ENCODE results near the gene ROBO1. TPM values are rescaled to one million over a fixed set of nuclear protein-coding genes. Genes with fewer than 3 reads are reported as not detected.
A peak's percentile ranks its signal among the peaks of the same experiment; 100 is the strongest.

The ROBO1 gene
- total and polyA plus RNA-seq, 2 of the 13 experiments (the other 11 are each of a cell fraction or from before 2014, with no cell fraction given), result 52.2 to 71.0 TPM

DNA sequence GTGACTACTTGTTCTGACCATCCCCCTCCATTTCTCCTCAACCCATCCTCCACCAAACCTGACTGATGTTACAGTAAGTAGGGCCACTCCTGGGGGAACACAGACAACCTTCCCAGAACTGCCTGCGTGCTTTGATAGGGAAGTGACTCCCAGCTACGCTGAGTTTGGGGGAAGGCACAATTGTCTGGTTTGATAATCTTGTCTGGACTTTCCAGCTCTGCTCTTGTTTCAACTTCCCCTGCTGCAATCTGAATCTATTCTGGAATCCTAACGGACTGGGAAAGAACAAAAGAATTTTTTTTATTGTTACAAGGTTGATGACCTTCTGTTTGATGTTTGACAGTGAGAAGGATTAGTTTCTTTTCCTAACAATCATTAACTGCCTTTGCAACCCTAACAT is 895.6 kb downstream of the ROBO1 start (continued):
- TF ChIP-seq PTBP1 (IDR thresholded peaks at IDR 0.05; ENCODE audit: low read depth, low read length, poor library complexity, severe bottlenecking), result no peak
- no peak for TF ChIP-seq TCF7L2 (IDR thresholded peaks at IDR 0.05; ENCODE audit: low read depth, low read length)
- no peak for TF ChIP-seq ZFP82 (CRISPR knock-in tag; IDR thresholded peaks at IDR 0.05; ENCODE audit: borderline replicate concordance)
- TF ChIP-seq, protein P1, sequence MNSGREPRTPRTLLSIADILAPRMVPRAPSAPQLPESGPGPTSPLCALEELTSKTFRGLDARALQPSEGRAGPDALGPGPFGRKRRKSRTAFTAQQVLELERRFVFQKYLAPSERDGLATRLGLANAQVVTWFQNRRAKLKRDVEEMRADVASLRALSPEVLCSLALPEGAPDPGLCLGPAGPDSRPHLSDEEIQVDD (CRISPR knock-in tag; IDR thresholded peaks at IDR 0.05; ENCODE audit: borderline replicate concordance), result no peak
- TF ChIP-seq TGIF2 (CRISPR knock-in tag; IDR thresholded peaks at IDR 0.05), result no peak
- no peak for TF ChIP-seq NBN (conservative IDR thresholded peaks at IDR 0.05)
- no peak for TF ChIP-seq HNF4A (CRISPR knock-in tag; IDR thresholded peaks at IDR 0.05)
- TF ChIP-seq MIER3 (CRISPR knock-in tag; IDR thresholded peaks at IDR 0.05; ENCODE audit: borderline replicate concordance), result no peak
- 0 out of 2 replicates have a peak, but pooled peaks have one; percentile 6 for TF ChIP-seq MEIS2 (CRISPR knock-in tag; IDR thresholded peaks at IDR 0.05)
- no peak for TF ChIP-seq ZNF30 (CRISPR knock-in tag; IDR thresholded peaks at IDR 0.05)
- TF ChIP-seq ZSCAN31 (CRISPR knock-in tag; IDR thresholded peaks at IDR 0.05; ENCODE audit: low read depth), result no peak
- no peak for TF ChIP-seq GPN1 (CRISPR knock-in tag; IDR thresholded peaks at IDR 0.05; ENCODE audit: borderline replicate concordance)
- no peak for TF ChIP-seq ZNF326 (CRISPR knock-in tag; IDR thresholded peaks at IDR 0.05; ENCODE audit: borderline replicate concordance)
- no peak for TF ChIP-seq EEA1 (CRISPR knock-in tag; IDR thresholded peaks at IDR 0.05; ENCODE audit: borderline replicate concordance)
- TF ChIP-seq RARG (CRISPR knock-in tag; IDR thresholded peaks at IDR 0.05; ENCODE audit: low read depth), result no peak
- TF ChIP-seq, protein P2, sequence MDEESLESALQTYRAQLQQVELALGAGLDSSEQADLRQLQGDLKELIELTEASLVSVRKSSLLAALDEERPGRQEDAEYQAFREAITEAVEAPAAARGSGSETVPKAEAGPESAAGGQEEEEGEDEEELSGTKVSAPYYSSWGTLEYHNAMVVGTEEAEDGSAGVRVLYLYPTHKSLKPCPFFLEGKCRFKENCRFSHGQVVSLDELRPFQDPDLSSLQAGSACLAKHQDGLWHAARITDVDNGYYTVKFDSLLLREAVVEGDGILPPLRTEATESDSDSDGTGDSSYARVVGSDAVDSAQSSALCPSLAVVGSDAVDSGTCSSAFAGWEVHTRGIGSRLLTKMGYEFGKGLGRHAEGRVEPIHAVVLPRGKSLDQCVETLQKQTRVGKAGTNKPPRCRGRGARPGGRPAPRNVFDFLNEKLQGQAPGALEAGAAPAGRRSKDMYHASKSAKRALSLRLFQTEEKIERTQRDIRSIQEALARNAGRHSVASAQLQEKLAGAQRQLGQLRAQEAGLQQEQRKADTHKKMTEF (CRISPR knock-in tag; IDR thresholded peaks at IDR 0.05), result peak; percentile 84
- TF ChIP-seq SMAD1 (CRISPR knock-in tag; IDR thresholded peaks at IDR 0.05; ENCODE audit: borderline replicate concordance, low read depth), result no peak
- TF ChIP-seq, protein P3, sequence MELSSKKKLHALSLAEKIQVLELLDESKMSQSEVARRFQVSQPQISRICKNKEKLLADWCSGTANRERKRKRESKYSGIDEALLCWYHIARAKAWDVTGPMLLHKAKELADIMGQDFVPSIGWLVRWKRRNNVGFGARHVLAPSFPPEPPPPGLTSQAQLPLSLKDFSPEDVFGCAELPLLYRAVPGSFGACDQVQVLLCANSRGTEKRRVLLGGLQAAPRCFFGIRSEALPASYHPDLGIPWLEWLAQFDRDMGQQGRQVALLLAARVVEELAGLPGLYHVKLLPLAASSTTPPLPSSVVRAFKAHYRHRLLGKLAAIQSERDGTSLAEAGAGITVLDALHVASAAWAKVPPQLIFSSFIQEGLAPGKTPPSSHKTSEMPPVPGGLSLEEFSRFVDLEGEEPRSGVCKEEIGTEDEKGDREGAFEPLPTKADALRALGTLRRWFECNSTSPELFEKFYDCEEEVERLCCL (CRISPR knock-in tag; IDR thresholded peaks at IDR 0.05; ENCODE audit: borderline replicate concordance), result no peak
- no peak for TF ChIP-seq ZNF530 (CRISPR knock-in tag; IDR thresholded peaks at IDR 0.05; ENCODE audit: low read depth)
- TF ChIP-seq REXO4 (CRISPR knock-in tag; IDR thresholded peaks at IDR 0.05; ENCODE audit: borderline replicate concordance), result no peak
- TF ChIP-seq NCOA1 (CRISPR knock-in tag; IDR thresholded peaks at IDR 0.05), result no peak
- TF ChIP-seq CENPX (CRISPR knock-in tag; IDR thresholded peaks at IDR 0.05), result no peak
- TF ChIP-seq, protein P4, sequence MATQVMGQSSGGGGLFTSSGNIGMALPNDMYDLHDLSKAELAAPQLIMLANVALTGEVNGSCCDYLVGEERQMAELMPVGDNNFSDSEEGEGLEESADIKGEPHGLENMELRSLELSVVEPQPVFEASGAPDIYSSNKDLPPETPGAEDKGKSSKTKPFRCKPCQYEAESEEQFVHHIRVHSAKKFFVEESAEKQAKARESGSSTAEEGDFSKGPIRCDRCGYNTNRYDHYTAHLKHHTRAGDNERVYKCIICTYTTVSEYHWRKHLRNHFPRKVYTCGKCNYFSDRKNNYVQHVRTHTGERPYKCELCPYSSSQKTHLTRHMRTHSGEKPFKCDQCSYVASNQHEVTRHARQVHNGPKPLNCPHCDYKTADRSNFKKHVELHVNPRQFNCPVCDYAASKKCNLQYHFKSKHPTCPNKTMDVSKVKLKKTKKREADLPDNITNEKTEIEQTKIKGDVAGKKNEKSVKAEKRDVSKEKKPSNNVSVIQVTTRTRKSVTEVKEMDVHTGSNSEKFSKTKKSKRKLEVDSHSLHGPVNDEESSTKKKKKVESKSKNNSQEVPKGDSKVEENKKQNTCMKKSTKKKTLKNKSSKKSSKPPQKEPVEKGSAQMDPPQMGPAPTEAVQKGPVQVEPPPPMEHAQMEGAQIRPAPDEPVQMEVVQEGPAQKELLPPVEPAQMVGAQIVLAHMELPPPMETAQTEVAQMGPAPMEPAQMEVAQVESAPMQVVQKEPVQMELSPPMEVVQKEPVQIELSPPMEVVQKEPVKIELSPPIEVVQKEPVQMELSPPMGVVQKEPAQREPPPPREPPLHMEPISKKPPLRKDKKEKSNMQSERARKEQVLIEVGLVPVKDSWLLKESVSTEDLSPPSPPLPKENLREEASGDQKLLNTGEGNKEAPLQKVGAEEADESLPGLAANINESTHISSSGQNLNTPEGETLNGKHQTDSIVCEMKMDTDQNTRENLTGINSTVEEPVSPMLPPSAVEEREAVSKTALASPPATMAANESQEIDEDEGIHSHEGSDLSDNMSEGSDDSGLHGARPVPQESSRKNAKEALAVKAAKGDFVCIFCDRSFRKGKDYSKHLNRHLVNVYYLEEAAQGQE (IDR thresholded peaks at IDR 0.05; ENCODE audit: borderline replicate concordance in 1 of 2, low read depth in 1 of 2, low read length in 2 of 2), result no peak
